NK-92 treated with Interleukin-12 subunit alpha and Interleukin-12 subunit beta, amount 100 ng/mL, for 24 hours (cell line): Measurements from ENCODE around the gene EFHC1.
"Not testable (repeated sequence)": the region's sequence is repeated elsewhere in the genome, so short reads cannot be mapped to it uniquely, and the experiment has no call there.

Experiments
- DNase-seq: peaks from one replicate; lab custom pipeline; 2025; lab: John Stamatoyannopoulos, UW

Gene EFHC1, protein sequence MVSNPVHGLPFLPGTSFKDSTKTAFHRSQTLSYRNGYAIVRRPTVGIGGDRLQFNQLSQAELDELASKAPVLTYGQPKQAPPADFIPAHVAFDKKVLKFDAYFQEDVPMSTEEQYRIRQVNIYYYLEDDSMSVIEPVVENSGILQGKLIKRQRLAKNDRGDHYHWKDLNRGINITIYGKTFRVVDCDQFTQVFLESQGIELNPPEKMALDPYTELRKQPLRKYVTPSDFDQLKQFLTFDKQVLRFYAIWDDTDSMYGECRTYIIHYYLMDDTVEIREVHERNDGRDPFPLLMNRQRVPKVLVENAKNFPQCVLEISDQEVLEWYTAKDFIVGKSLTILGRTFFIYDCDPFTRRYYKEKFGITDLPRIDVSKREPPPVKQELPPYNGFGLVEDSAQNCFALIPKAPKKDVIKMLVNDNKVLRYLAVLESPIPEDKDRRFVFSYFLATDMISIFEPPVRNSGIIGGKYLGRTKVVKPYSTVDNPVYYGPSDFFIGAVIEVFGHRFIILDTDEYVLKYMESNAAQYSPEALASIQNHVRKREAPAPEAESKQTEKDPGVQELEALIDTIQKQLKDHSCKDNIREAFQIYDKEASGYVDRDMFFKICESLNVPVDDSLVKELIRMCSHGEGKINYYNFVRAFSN

DNA sequence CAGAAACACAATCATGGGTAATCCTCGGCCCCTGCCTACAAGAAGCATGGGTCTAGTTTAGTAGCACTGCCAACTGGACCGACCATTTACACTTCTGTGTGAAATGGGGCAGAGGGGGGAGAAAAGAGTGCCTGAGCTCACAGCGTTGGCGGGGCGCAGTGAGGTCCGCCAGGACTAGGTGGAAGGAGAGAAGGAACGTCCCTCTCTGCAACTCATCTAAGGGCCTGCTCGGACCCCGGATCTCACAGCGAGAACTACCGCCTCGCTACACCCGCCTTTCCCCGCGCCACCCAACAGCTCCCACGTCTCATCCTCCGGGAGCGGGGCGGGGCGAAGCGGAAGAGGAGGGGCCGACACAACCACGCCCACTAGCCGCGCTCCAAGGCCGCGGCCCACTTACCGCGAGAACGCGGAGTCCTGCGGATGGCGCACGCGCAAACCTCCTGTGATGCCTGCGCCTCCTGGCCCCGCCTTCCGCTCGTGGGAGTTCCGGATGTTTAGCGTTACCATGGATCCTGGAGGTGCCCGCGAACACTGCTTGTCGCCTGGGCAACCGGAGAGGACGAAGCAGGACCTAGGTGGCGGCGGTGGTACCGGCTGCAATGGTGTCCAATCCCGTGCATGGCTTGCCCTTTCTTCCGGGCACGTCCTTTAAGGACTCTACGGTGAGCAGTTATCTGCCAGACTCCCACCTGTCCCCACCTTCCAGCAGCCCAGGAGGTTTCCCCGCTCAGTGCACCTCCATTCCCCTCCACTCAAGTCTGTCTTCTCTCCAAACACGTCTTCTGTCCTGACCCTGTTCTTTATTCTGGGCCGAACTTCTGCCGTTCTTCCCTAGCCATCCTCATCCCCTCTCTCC, at the start of gene EFHC1:
Gene EFHC1 (plus strand): TSS at position 534 of the 859 bp plus-strand sequence. CDS start 69 bp downstream, at position 603.
- DNase-seq = peak; percentile 97

DNA sequence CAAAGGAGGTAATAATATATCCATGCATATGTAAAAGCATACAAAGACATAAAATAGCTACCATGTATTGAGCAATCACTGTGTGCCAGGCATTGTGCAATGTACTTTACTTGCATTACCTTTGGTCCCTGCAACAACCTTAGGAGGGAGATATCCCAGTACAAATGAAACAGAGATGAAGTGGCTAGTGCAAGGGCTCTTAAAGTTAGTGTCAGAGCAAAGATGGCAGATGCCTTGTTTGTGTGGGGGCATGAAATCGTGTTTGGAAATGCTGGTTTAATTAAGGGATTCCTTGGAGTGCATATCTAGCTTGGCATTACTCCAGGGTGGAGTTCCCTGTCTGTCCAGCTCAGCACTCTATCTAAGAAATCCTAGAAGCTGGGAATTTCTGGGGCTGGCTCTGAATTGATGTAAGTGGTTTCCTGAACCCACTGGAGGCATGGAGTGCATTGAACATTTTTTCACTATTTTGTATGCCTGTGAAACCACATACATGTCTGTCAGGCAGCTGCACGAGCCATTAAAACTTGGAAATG, 48.4 kb upstream of the EFHC1 start:
- no peak for DNase-seq

DNA sequence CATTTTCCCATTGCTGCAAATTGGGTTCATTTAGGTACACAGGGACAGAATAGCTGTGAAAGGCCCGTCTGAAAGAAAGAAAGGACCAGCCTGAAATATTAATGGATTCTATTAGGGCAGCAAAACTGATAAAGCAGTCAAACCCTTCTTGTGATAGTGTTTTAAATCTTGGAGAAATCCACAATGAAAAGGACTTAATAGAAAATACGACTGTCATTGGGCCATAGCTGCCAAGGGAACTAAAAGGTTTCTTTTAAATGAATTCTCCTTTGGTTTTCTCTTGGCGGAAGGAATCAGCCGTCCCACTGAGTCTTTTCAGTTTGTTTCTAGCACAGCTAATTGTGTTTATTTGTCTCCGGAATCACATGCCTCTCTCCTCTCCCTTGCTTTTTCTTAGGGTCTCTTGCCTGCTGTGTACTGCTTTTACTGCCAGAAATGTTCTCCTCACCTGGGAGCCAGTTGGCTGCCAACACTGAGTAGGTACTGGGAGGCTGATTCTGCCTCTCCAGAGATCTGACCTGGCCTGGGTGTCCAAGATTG, 46.9 kb upstream of the EFHC1 start:
- DNase-seq = no peak

DNA sequence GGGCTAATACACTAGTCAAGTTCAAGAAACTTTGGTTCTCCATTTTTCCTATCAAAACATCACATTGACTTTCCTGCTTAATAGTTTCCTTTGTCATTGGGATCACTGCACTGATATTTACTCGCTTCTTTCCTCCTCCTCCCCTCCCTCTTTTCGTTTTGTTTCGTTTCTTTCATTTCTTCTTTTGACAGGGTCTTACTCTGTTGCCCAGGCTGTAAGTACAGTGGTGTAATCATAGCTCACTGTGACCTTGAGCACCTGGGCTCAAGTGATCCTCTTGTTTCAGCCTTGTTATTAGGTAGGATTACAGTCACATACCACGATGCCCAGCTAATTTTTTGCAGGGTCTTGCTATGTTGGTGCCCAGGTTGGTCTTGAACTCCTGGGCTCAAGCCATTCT, 45.9 kb upstream of the EFHC1 start:
- DNase-seq = no peak

DNA sequence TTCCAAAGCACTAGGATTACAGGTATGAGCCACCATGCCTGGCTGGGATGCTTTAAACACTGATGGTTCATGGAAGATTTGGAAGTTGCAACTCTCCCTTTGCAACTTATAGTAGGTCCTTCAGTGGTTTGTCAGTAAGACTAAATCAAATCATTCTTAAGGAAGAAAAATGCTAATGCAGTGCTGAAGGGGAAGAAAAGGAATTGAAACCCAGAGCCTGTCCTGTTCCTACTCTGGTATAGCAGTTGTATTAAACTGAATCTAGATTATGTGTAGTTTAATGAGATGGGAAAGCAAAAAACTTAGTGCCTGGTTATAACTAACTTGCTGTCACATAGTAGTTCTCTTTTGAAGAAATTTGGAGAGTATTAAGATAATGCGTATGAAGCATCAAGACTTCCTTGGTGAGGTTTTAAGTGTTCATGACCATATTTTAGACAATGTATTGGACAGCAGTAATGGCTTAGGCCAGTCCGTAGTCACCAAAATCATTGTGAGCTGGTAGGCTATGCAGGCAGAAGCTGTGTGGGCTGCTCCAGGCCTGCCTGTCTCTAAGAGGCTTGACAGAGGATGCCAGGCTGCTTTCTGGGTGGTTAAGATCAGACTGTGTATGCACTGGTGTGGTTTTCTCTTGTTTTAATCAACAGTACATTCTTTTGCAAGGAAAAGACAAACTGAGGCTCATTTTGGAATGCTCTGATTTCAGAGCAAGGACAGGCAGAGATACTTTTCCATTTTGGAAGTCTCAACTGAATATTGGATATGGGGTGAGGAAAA, 44.2 kb upstream of the EFHC1 start:
- no peak for DNase-seq

DNA sequence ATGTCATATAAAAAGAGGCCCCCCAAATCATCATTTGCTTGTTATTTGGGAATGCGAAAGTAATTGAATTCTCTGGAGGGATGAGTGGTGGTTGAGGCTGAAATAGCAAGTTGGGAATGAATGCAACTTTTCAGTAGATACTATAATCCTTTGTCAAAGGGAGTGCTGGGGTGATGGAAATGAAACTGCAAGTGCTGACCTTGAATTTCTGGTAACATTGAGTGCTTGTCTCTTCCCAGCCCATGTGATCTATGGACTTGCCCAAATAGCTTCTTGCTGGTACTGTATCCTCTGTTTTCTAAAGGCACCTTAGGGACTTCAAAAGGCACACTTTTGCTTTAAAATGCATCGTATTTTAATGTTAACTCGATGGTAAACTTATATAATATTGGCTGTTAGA, 43.4 kb upstream of the EFHC1 start:
- no peak for DNase-seq

DNA sequence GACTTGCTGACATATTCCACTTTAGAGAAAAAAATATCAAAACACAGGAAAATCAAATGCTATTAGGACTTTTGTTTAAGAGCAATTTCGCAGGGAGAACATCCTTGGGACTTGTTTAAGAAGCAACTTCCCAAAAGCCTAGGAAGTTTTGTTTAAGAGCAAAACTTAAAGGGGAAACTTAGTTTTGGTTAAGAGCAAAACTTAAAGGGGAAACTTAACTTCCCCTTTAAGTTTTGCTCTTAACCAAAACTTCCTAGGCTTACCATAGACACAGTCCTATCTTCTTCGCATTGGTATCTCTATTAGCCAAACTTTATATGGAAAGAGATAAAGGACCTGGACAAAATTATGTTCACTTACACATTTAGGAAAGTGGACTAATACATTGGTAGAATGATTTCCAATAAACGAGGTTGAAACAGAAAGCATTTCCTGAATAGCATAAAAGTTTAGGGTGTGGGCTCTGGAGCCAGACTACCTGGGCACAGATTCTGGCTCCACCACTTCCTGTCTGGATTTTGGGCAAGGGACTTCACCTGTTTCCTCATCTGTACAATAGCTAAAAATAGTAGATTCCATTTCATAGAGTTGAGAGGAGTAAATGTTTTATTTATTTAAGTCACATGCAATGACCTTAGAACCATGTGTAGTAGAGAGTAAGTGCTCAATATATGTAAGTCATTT, 42.5 kb upstream of the EFHC1 start:
- no peak for DNase-seq

DNA sequence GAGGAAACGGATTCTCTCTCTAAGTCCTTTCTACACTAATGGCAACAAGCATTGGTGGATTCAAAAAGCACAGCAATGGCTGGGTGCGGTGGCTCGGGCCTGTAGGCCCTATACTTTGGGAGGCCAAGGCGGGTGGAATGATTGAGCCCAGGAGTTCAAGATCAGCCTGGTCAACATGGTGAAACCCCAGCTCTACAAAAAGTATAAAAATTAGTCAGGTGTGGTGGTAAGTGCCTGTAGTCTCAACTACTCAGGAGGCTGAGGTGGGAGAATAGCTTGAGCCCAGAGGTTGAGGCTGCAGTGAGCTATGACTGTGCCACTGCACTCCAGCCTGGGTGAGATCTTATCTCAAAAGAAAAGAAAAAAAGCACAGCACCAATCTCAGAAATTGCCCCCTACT, 38.9 kb upstream of the EFHC1 start:
- no peak for DNase-seq

DNA sequence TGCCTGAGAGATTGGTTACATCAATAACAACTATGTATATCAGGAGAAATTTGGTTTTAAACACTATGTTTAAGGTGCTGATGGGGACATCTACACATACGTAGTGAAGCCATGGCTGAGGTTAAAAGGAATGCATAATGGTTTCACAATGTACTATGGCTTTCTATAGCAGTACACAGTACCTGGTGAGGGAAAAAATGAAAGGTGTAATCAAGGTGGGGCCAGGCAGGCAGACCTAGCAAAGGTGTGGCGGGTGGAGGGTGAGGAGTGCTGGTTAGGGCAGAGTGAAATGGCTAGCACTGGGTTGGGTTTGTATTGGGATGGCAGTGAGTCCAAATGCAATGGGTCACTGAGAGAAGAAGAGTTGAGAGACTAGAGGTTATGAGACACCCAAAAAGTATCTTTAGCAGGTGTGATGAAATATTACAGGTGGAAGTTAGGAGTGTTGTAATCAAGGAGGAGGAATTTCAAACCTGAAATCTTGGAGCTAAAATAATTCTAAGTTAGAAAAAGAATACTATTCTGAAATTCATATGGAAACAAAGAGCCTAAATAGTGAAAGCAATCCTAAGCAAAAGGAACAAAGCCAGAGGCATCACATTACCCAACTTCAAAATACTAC, 35.9 kb upstream of the EFHC1 start:
- no peak for DNase-seq

DNA sequence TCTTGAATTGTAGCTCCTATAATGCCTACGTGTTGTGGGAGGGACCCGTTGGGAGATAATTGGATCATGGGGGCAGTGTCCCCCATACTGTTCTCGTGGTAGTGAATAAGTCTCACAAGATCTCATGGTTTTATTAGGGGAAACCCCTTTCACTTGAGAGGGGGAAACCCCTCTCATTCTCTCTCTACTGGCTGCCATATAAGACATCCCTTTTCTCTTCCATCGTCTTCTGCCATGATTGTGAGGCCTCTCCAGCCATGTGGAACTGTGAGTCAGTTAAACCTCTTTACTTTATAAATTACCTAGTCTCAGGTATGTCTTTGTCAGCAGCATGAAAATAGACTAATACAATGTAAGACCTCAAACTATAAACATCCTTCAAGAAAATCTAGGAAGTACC, 35.1 kb upstream of the EFHC1 start:
- DNase-seq = no peak

DNA sequence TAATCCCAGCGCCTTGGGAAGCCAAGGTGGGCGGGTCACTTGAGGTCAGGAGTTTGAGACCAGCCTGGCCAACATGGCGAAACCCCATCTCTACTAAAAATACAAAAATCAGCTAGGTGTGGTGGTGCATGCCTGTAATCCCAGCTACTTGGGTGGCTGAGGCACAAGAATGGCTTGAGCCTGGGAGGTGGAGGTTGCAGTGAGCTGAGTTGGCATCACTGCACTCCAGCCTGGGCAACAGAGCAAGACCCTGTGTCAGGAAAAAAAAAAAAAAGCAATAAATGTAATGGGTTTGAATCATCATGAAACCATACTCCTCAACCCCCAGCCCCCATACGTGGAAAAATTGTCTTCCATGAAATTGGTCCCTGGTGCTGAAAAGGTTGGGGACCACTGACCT, 32.0 kb upstream of the EFHC1 start:
- not testable (repeated sequence) for DNase-seq

DNA sequence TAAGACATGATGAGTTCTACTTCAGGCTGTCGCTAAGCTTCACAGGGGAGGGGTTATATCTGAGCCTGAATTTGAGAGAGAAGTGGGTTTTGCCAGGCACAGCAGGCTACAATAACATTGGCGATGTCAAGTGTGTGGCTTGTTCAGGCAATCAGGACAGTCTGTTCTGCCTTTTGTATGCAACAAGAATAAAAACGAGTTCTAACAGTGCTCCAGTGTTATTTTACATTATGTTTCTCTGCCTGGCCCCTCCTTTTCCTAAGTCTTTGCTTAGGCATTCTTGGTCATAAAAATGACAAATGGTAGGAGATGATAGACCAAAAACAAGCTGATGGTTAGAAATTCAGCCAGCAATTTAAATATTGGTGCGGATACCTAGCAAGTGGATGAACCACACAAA, 31.4 kb upstream of the EFHC1 start:
- no peak for DNase-seq

DNA sequence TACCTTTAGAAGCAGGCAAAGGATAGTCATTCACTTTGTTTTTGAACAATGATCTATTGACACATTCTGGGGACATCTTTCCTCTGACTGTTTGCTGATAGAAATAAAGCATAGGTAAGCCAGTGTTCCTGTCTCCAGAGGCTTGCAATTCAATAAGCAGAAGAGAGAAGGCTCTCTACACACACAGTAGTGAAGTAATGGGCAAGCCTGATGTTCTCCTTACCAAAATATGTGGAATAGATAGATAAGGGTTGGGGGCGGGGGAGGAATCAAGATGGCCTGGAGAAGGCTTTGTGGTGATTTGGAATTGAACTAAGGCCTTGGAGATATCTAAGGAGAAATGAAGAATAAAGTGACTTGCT, 30.9 kb upstream of the EFHC1 start:
- no peak for DNase-seq

DNA sequence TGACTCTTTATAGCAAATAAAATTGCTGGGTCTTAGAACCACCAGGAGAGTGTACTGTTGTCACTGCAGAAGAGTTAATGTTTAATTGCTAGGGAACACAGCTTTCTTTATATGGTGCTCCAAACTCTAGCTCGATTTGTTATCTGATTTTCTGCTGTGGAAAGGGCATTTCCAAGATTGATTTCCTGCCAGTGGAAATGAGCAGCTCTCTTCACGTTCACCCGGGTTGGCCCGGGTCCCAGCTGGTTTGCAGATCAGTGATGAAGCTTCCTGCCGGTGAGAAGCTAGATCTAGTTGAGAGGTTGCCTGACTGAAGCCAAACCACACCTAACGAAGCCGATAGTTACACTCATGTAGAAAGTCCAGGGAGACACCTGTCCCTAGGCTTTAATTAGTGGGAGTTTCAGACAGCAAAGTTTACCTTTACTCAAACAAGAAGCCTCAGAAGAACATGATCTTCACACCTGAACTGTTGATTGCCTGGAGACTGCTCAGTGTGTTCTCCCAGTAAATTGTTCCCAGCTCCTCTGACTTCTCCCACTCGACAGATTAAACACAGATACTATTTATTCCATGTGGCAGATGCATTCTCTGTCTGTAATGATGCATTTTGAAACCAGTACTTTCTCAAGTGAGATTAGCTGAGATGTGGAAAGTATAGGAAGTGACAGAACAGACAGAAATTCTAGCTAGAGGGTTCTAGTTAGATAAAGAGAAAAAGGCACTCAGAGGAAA, 30.3 kb upstream of the EFHC1 start:
- peak; percentile 26 for DNase-seq

DNA sequence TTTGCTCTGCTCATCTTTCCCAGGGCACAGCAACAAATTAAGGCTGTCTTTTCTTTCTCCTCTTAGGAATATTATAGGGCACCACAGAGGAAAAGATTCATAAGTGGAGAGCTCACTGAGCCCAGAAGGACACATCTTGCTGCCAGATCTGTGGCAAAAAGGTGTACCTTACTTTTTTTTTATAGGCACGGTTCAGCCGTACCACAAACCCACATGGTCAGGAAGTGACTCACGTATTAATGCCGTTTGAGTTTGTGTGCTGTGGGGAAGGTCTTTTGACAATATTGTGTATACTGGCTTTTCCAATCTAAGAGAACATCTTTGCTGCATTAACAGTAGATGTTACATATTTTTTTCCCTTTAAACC, 29.8 kb upstream of the EFHC1 start:
- DNase-seq = peak; percentile 43

DNA sequence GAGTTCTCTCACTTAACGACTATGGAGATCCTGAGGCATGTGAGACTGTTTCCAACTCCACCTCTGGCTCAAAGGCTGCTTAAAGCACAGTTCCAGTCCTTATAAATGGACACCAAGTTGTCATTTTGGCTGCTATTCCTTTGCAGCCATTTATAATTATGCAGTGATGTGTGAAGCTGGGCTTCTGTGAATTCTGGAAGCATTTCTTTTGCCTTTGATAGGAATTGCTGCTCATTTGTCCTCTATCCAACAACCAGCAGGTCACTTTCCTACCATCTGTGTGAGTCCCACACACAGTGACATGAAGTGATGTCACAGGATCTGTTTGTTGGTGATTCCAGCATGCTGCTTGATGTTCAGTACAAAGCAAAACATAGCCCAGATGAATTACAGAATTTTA, 28.5 kb upstream of the EFHC1 start:
- no peak for DNase-seq

DNA sequence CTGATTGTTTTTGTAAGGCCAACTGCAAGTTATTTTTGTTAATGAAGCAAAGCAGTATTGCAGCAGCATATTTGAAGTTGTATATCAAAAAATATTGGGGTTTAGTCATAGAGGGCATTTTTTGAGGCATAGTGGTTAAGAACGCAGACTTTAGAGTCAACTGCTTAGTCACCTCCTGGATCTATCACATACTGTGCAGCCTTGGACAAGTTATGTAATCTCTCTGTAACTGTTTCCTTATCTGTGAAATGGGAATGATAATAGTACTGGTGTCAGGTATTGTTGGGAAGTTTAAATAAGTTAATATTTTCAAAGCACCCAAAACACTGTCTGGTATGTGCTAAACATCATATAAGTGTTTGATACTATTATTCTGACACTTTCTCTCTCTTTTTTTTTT, 27.2 kb upstream of the EFHC1 start:
- DNase-seq = no peak

DNA sequence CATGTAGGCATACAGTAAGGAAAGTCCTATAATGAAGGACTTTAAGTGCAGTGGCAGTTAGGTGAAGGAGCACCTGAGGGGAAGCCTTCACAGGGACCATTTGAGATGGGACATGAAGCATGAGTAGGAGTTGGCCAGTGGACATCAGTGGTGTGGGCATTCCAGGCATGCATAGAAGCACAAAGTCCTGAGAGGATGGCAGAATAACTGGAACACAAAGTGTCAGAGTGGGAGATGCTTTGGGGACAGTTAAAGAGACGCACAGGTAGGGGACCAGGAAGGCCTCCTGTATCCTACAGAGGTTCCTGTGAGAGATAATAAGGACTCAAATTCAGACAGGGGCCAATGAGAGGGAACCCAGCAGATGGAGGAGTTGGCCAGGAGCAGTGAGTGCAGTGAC, 26.4 kb upstream of the EFHC1 start:
- DNase-seq = no peak

DNA sequence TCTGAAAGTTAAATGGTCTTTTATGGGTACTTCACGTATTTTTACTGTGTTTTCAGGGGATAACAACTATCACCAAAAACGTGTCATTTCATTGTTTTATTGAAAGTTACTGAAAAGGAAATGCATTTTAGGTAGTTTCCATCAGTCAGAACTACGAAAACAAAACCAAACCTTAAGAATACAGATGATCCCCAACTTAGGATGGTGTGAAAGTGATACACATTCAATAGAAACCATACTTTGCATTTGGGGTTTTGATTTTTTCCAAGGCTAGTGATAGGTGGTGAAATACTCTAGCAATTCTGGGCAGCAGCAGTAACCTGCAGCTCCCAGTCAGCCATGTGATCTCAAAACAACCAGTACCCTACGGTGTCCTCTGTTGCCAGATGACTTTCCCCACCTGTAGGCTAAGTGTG, 25.9 kb upstream of the EFHC1 start:
- DNase-seq = no peak

DNA sequence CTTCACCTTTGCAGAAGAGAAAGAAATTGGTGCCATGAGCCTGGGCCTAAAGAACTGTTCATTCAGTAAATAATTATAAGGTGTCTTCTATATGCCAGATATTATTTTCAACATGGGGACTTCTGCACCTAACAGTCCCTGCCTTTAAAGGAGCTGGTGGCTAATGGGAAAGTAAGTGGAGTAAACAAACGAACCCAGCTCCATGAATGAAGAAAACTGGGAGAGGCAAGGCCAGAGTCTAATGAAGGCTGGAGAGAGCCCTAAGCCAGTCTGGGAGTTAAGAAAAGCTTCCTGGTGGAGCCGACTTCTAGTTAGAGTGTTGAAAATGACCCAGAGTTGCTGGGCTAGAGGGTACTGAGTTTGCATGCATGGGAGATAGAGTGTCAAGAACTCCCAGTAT, 24.2 kb upstream of the EFHC1 start:
- no peak for DNase-seq
